GM12878 (cell line): Measurements from ENCODE around the gene UBE3B.

ENCODE experiments used
- BHLHE40 ChIP-seq, 2 experiments: fragments of 450-650 bp in 1 of 2; IDR thresholded peaks; 2 replicates each; pipeline ENCODE4 v1.6.1; 2011 to 2017; ENCODE audit warnings: low read depth in 2 of 2, borderline replicate concordance in 1 of 2, improper control_type of control experiment in 1 of 2, low read length in 1 of 2, mild to moderate bottlenecking in 1 of 2
- NFYB ChIP-seq: IDR thresholded peaks from 2 replicates; pipeline ENCODE4 v1.6.1; 2011; ENCODE audit warnings: low read depth, mild to moderate bottlenecking, low read length, improper control_type of control experiment, moderate library complexity; ENCODE audit not compliant: insufficient read depth
- TF ChIP-seq, protein P1 (sequence below), 3 experiments: IDR thresholded peaks in 2 of 3; conservative IDR thresholded peaks in 1 of 3; 2 replicates each; pipeline ENCODE4 v1.5.1; 2011; ENCODE audit warnings: low read depth in 3 of 3, low read length in 3 of 3, mild to moderate bottlenecking in 3 of 3, control low read depth in 2 of 3, moderate library complexity in 2 of 3, inconsistent platforms in 1 of 3, mixed read lengths in 1 of 3; ENCODE audit not compliant: control insufficient read depth in 2 of 3, insufficient read depth in 1 of 3; ENCODE audit errors: extremely low read depth in 1 of 3
- TF ChIP-seq, protein P2 (sequence below): IDR thresholded peaks from 2 replicates; pipeline ENCODE4 v1.6.1; 2012; ENCODE audit warnings: low read depth, low read length, improper control_type of control experiment

DNA sequence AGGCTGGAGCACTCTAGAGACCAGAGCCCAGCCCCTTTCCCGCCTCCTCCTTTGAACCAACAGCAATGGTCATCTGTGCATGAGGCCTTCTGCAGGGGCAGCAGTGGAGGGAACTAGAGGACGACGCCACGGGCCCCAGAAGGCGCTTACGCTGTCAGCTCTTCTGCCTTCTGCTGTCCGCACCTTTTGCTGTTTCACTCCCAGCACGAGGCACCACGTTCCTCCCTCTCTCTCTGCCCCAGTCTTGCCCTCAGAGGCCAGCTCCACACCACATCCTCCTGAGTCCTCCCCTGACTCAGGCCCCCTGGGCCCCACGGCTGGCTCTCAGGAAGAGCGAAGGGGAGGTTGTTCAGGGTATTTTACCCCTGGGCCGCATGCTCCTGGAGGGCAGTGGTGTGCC is 80.4 kb downstream of the UBE3B start:
- TF ChIP-seq BHLHE40 (IDR thresholded peaks at IDR 0.05; ENCODE audit: borderline replicate concordance in 1 of 2, low read depth in 2 of 2, low read length in 1 of 2), result no peak
- TF ChIP-seq, protein P1, sequence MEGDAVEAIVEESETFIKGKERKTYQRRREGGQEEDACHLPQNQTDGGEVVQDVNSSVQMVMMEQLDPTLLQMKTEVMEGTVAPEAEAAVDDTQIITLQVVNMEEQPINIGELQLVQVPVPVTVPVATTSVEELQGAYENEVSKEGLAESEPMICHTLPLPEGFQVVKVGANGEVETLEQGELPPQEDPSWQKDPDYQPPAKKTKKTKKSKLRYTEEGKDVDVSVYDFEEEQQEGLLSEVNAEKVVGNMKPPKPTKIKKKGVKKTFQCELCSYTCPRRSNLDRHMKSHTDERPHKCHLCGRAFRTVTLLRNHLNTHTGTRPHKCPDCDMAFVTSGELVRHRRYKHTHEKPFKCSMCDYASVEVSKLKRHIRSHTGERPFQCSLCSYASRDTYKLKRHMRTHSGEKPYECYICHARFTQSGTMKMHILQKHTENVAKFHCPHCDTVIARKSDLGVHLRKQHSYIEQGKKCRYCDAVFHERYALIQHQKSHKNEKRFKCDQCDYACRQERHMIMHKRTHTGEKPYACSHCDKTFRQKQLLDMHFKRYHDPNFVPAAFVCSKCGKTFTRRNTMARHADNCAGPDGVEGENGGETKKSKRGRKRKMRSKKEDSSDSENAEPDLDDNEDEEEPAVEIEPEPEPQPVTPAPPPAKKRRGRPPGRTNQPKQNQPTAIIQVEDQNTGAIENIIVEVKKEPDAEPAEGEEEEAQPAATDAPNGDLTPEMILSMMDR (IDR thresholded peaks at IDR 0.05 in 2 of 3, conservative IDR thresholded peaks at IDR 0.05 in 1 of 3; ENCODE audit: control insufficient read depth in 2 of 3, extremely low read depth in 1 of 3, insufficient read depth in 1 of 3, low read depth in 3 of 3, low read length in 3 of 3), result no peak
- TF ChIP-seq NFYB, result no peak
- TF ChIP-seq, protein P2, sequence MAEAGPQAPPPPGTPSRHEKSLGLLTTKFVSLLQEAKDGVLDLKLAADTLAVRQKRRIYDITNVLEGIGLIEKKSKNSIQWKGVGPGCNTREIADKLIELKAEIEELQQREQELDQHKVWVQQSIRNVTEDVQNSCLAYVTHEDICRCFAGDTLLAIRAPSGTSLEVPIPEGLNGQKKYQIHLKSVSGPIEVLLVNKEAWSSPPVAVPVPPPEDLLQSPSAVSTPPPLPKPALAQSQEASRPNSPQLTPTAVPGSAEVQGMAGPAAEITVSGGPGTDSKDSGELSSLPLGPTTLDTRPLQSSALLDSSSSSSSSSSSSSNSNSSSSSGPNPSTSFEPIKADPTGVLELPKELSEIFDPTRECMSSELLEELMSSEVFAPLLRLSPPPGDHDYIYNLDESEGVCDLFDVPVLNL, result no peak
